ENCODE data around the gene RPL37A.

RPL37A gene

DNA sequence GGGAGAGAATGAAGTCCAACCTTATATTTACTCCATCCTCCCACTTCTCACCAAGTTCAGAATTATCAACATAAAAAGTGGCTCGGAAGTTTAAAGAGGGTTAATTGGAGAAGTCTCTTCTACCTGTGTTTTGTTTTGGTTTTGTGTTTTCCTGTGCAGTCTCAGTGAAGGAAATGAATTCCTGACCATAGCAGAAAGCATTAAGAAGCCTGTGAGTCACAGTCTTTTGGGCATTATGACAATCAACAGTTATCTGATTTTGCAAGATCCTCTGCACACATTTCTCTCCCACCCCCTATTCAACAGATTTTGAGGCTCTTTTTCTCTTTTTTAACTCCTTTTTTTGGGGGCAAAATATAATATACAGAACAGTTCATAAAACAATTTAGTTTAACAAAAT lies 8.6 kb upstream of the RPL37A start:
- no peak overlapping the region for H4K5ac ChIP-seq (ENCODE audit: low read length)
- H3K4me3 ChIP-seq (ENCODE audit: low read length), result no peak overlapping the region
- H3K27me3 ChIP-seq (ENCODE audit: insufficient read depth, low read length, poor library complexity), result no peaks in the 10 kb centered on the region
- no peaks in the 10 kb centered on the region for H3K79me2 ChIP-seq (ENCODE audit: control insufficient read depth, insufficient read depth, low read length)
- H3K36me3 ChIP-seq (ENCODE audit: control insufficient read depth, insufficient read depth, low read length), result no peaks in the 10 kb centered on the region
- H3K23ac ChIP-seq (ENCODE audit: low read length), result no peak overlapping the region
- H2BK5ac ChIP-seq (ENCODE audit: low read length), result no peak overlapping the region
- no peak overlapping the region for H2AK5ac ChIP-seq (ENCODE audit: low read length)
- H3K27ac ChIP-seq (ENCODE audit: low read depth, low read length), result no peak overlapping the region
- H3K4me1 ChIP-seq (ENCODE audit: control insufficient read depth, low read depth, low read length), result no peaks in the 10 kb centered on the region
- H2BK15ac ChIP-seq (replicated peaks; ENCODE audit: low read depth), result no peak overlapping the region
- DNase-seq, result no peak
- H3K56ac ChIP-seq (ENCODE audit: low read length), result no peak overlapping the region
- H3K4ac ChIP-seq (ENCODE audit: low read depth, low read length), result no peak overlapping the region
- H3K18ac ChIP-seq (ENCODE audit: low read length), result no peak overlapping the region
- no peak overlapping the region for H2BK120ac ChIP-seq (ENCODE audit: low read depth, low read length)
- WGBS (ENCODE audit: extremely low coverage, insufficient coverage, low lambda C conversion rate), result no CpG with 5 or more reads among the region's 1 CpG
- H3K4me2 ChIP-seq (ENCODE audit: low read length), result no peak overlapping the region
- no peaks in the 10 kb centered on the region for H3K79me1 ChIP-seq (ENCODE audit: low read length)
- no peak overlapping the region for H3K9ac ChIP-seq (ENCODE audit: low read length)
- H4K8ac ChIP-seq (ENCODE audit: low read depth, low read length), result no peak overlapping the region

- Histone ChIP-seq H2BK15ac (replicated peaks; ENCODE audit: low read depth) (no peak overlapping the region), H3K9ac (ENCODE audit: low read length) (no peak overlapping the region), H3K79me1 (ENCODE audit: low read length) (no peaks in the 10 kb centered on the region), H3K27ac (ENCODE audit: low read depth, low read length) (no peak overlapping the region), H3K4ac (ENCODE audit: low read depth, low read length) (no peak overlapping the region), H2BK120ac (ENCODE audit: low read depth, low read length) (no peak overlapping the region), H3K4me3 (ENCODE audit: low read length) (no peak overlapping the region), H2BK5ac (ENCODE audit: low read length) (no peak overlapping the region), H3K4me2 (ENCODE audit: low read length) (no peak overlapping the region), H3K18ac (ENCODE audit: low read length) (no peak overlapping the region), H2AK5ac (ENCODE audit: low read length) (no peak overlapping the region), H4K8ac (ENCODE audit: low read depth, low read length) (no peak overlapping the region), H3K56ac (ENCODE audit: low read length) (no peak overlapping the region), H3K4me1 (ENCODE audit: control insufficient read depth, low read depth, low read length) (no peaks in the 10 kb centered on the region), H3K23ac (ENCODE audit: low read length) (no peak overlapping the region), H3K27me3 (ENCODE audit: insufficient read depth, low read length, poor library complexity) (no peaks in the 10 kb centered on the region), H4K5ac (ENCODE audit: low read length) (no peak overlapping the region), H3K79me2 (ENCODE audit: control insufficient read depth, insufficient read depth, low read length) (no peaks in the 10 kb centered on the region), H3K36me3 (ENCODE audit: control insufficient read depth, insufficient read depth, low read length) (no peaks in the 10 kb centered on the region)
- WGBS (ENCODE audit: extremely low coverage, insufficient coverage, low lambda C conversion rate), result no CpG with 5 or more reads among the region's 9 CpGs
- no peak for DNase-seq
These were observed 6.6 kb upstream of the RPL37A start for GRCh38 chr2:216491793-216492596.

DNA sequence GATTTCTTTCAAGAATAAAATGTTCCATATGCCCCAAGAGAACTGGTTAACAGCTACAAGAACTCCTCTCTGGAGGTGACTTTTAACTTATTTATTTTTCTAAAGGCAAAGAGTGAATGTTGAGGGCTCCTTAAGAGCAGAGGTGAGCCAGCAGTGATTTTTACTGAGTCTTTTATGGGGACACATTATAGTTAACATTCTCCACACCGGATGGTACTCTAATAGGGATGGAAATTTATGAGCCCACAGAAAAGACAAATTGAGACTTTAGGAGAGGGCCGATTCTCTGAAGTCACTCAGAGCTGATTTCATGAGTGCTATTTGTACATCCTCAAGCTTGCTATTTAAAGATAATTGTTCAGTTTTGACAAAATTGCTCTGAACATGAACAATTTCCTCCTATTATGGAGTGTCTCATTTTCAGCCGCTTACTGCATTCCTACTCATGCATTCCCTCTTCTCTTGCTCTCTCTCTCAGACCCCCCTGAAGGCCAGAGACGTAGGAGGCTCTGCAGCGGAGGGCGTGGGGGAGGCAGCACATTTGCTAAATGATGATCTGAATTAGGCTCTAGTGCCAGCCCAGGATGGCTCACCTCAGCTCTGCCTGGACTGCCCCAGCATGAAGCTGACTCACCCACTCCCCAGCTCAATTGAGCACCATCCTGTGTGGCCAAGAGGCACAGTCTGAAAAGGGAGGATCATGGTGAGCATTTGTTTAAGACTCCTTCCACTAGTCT lies 5.9 kb upstream of the RPL37A start:
- H2AK5ac ChIP-seq (ENCODE audit: low read length), result no peak overlapping the region
- H2BK5ac ChIP-seq (ENCODE audit: low read length), result no peak overlapping the region
- H4K8ac ChIP-seq (ENCODE audit: low read depth, low read length), result no peak overlapping the region
- DNase-seq, result no peak
- no peak overlapping the region for H4K5ac ChIP-seq (ENCODE audit: low read length)
- no peak overlapping the region for H3K9ac ChIP-seq (ENCODE audit: low read length)
- H3K4ac ChIP-seq (ENCODE audit: low read depth, low read length), result no peak overlapping the region
- H2BK120ac ChIP-seq (ENCODE audit: low read depth, low read length), result no peak overlapping the region
- H3K27me3 ChIP-seq (ENCODE audit: insufficient read depth, low read length, poor library complexity), result no peaks in the 10 kb centered on the region
- no peak overlapping the region for H3K27ac ChIP-seq (ENCODE audit: low read depth, low read length)
- no peaks in the 10 kb centered on the region for H3K79me2 ChIP-seq (ENCODE audit: control insufficient read depth, insufficient read depth, low read length)
- no peak overlapping the region for H3K56ac ChIP-seq (ENCODE audit: low read length)
- H3K4me2 ChIP-seq (ENCODE audit: low read length), result no peak overlapping the region
- no peak overlapping the region for H3K23ac ChIP-seq (ENCODE audit: low read length)
- H3K18ac ChIP-seq (ENCODE audit: low read length), result no peak overlapping the region
- H2BK15ac ChIP-seq (replicated peaks; ENCODE audit: low read depth), result no peak overlapping the region
- H3K4me3 ChIP-seq (ENCODE audit: low read length), result no peak overlapping the region
- peaks cover 2% of the 10 kb centered on the region for H3K79me1 ChIP-seq (ENCODE audit: low read length)
- WGBS (ENCODE audit: extremely low coverage, insufficient coverage, low lambda C conversion rate), result no CpG with 5 or more reads among the region's 6 CpGs
- no peaks in the 10 kb centered on the region for H3K4me1 ChIP-seq (ENCODE audit: control insufficient read depth, low read depth, low read length)
- no peaks in the 10 kb centered on the region for H3K36me3 ChIP-seq (ENCODE audit: control insufficient read depth, insufficient read depth, low read length)

GRCh38 chr2:216493334-216493685 lies 5.3 kb upstream of the RPL37A start:
- no peak overlapping the region for H2BK120ac ChIP-seq (ENCODE audit: low read depth, low read length)
- no peaks in the 10 kb centered on the region for H3K27me3 ChIP-seq (ENCODE audit: insufficient read depth, low read length, poor library complexity)
- WGBS (ENCODE audit: extremely low coverage, insufficient coverage, low lambda C conversion rate), result no CpG with 5 or more reads among the region's 1 CpG
- no peak for DNase-seq
- H3K9ac ChIP-seq (ENCODE audit: low read length), result no peak overlapping the region
- no peaks in the 10 kb centered on the region for H3K4me1 ChIP-seq (ENCODE audit: control insufficient read depth, low read depth, low read length)
- H4K5ac ChIP-seq (ENCODE audit: low read length), result no peak overlapping the region
- peaks cover 5% of the 10 kb centered on the region for H3K79me1 ChIP-seq (ENCODE audit: low read length)
- H3K18ac ChIP-seq (ENCODE audit: low read length), result no peak overlapping the region
- no peak overlapping the region for H2BK15ac ChIP-seq (replicated peaks; ENCODE audit: low read depth)
- H4K8ac ChIP-seq (ENCODE audit: low read depth, low read length), result no peak overlapping the region
- no peak overlapping the region for H3K4me2 ChIP-seq (ENCODE audit: low read length)
- no peak overlapping the region for H3K27ac ChIP-seq (ENCODE audit: low read depth, low read length)
- H3K23ac ChIP-seq (ENCODE audit: low read length), result no peak overlapping the region
- no peaks in the 10 kb centered on the region for H3K79me2 ChIP-seq (ENCODE audit: control insufficient read depth, insufficient read depth, low read length)
- H2AK5ac ChIP-seq (ENCODE audit: low read length), result no peak overlapping the region
- H3K4me3 ChIP-seq (ENCODE audit: low read length), result no peak overlapping the region
- H3K56ac ChIP-seq (ENCODE audit: low read length), result no peak overlapping the region
- H2BK5ac ChIP-seq (ENCODE audit: low read length), result no peak overlapping the region
- no peak overlapping the region for H3K4ac ChIP-seq (ENCODE audit: low read depth, low read length)
- no peaks in the 10 kb centered on the region for H3K36me3 ChIP-seq (ENCODE audit: control insufficient read depth, insufficient read depth, low read length)

- Histone ChIP-seq H3K36me3 (ENCODE audit: control insufficient read depth, insufficient read depth, low read length) (peaks cover 4% of the 10 kb centered on the region), H3K56ac (ENCODE audit: low read length) (no peak overlapping the region), H4K5ac (ENCODE audit: low read length) (no peak overlapping the region), H3K27ac (ENCODE audit: low read depth, low read length) (no peak overlapping the region), H2BK15ac (replicated peaks; ENCODE audit: low read depth) (no peak overlapping the region), H3K18ac (ENCODE audit: low read length) (no peak overlapping the region), H3K4ac (ENCODE audit: low read depth, low read length) (no peak overlapping the region), H3K9ac (ENCODE audit: low read length) (no peak overlapping the region), H2BK120ac (ENCODE audit: low read depth, low read length) (no peak overlapping the region), H3K4me3 (ENCODE audit: low read length) (no peak overlapping the region), H2BK5ac (ENCODE audit: low read length) (no peak overlapping the region), H3K79me1 (ENCODE audit: low read length) (peaks cover 5% of the 10 kb centered on the region), H4K8ac (ENCODE audit: low read depth, low read length) (no peak overlapping the region), H3K4me2 (ENCODE audit: low read length) (no peak overlapping the region), H3K27me3 (ENCODE audit: insufficient read depth, low read length, poor library complexity) (no peaks in the 10 kb centered on the region), H3K79me2 (ENCODE audit: control insufficient read depth, insufficient read depth, low read length) (peaks cover 17% of the 10 kb centered on the region), H3K23ac (ENCODE audit: low read length) (no peak overlapping the region), H3K4me1 (ENCODE audit: control insufficient read depth, low read depth, low read length) (no peaks in the 10 kb centered on the region), H2AK5ac (ENCODE audit: low read length) (no peak overlapping the region)
- no CpG with 5 or more reads among the region's 2 CpGs for WGBS (ENCODE audit: extremely low coverage, insufficient coverage, low lambda C conversion rate)
- DNase-seq, result no peak
These were observed 3.0 kb upstream of the RPL37A start for GRCh38 chr2:216495656-216496055.

Data from mesendoderm (in vitro differentiated cells).